Retinal pigment epithelial cell (primary cell): Measurements from ENCODE around the gene MTHFS.

Experiments
- DNase-seq: peaks from one replicate; pipeline ENCODE4 v3.0.0-alpha.2; 2010; ENCODE audit warnings: low read depth
- H3K4me3 ChIP-seq: 2 replicates; pipeline ENCODE4 v1.5.1; 2011; ENCODE audit warnings: mild to moderate bottlenecking, low read length, control low read depth, moderate library complexity
- CTCF ChIP-seq: conservative IDR thresholded peaks from 2 replicates; pipeline ENCODE4 v1.5.1; 2011; ENCODE audit warnings: low read depth, low read length, control low read depth, inconsistent platforms

Gene MTHFS

GRCh38 chr15:79883579-79884203 lies 13.1 kb downstream of the MTHFS start:
- no peak for TF ChIP-seq CTCF
- no peak for DNase-seq
- H3K4me3 ChIP-seq: no peak overlapping the region

- no peak for TF ChIP-seq CTCF
- no peak for DNase-seq
- H3K4me3 ChIP-seq: no peak overlapping the region
Measured at GRCh38 chr15:79881668-79882067, 15.1 kb downstream of the MTHFS start.

GRCh38 chr15:79881254-79881653 lies 15.6 kb downstream of the MTHFS start:
- TF ChIP-seq CTCF: no peak
- DNase-seq: no peak
- no peak overlapping the region for H3K4me3 ChIP-seq

GRCh38 chr15:79878078-79878705 lies 18.6 kb downstream of the MTHFS start:
- no peak overlapping the region for H3K4me3 ChIP-seq
- DNase-seq: no peak
- TF ChIP-seq CTCF: no peak

GRCh38 chr15:79875213-79875612 lies 21.6 kb downstream of the MTHFS start:
- H3K4me3 ChIP-seq: no peak overlapping the region
- no peak for DNase-seq
- no peak for TF ChIP-seq CTCF

- TF ChIP-seq CTCF: no peak
- H3K4me3 ChIP-seq: no peak overlapping the region
- peak; percentile 5 for DNase-seq
Measured at GRCh38 chr15:79874242-79874641, 22.6 kb downstream of the MTHFS start.

- H3K4me3 ChIP-seq: no peak overlapping the region
- DNase-seq: peak; percentile 38
- no peak for TF ChIP-seq CTCF
Measured at GRCh38 chr15:79872358-79873017, 24.3 kb downstream of the MTHFS start.
